GM23338 (cell line): ENCODE data around the gene CSKMT. TPM values are rescaled to one million over a fixed set of nuclear protein-coding genes. Genes with fewer than 3 reads are reported as not detected.

Source experiments
- ATAC-seq: fragments of 200-7000 bp; cut with Tn5 transposase; 3 replicates; pipeline ENCODE4 v1.9.1; 2020
- DNase-seq: peaks from one replicate; pipeline ENCODE4 v3.0.0-alpha.2; 2015; ENCODE audit warnings: low spot score
- H2AFZ ChIP-seq: fragments of 200-600 bp; sonication (generic); 2 replicates; pipeline ENCODE4 v1.8.0; 2016; ENCODE audit warnings: antibody characterized with exemption, mild to moderate bottlenecking, moderate library complexity
- H3F3A ChIP-seq: fragments of 200-600 bp; sonication (generic); replicated peaks from 2 replicates; pipeline ENCODE4 v1.8.0; 2017; ENCODE audit warnings: antibody characterized with exemption, mixed run types, low read depth
- H3K27ac ChIP-seq: fragments of 200-600 bp; sonication (generic); 2 replicates; pipeline ENCODE4 v1.6.1; 2016; ENCODE audit warnings: low read depth
- H3K27me3 ChIP-seq: fragments of 200-600 bp; sonication (generic); 2 replicates; pipeline ENCODE4 v1.8.0; 2016; ENCODE audit warnings: mild to moderate bottlenecking, mixed run types, moderate library complexity; ENCODE audit not compliant: insufficient read depth
- H3K36me3 ChIP-seq: fragments of 200-600 bp; sonication (generic); 2 replicates; pipeline ENCODE4 v1.8.0; 2016; ENCODE audit warnings: mild to moderate bottlenecking; ENCODE audit not compliant: insufficient read depth
- H3K4me1 ChIP-seq: fragments of 200-600 bp; sonication (generic); 2 replicates; pipeline ENCODE4 v1.8.0; 2016; ENCODE audit warnings: mild to moderate bottlenecking, moderate library complexity; ENCODE audit not compliant: insufficient read depth
- H3K4me2 ChIP-seq: fragments of 200-600 bp; sonication (generic); 2 replicates; pipeline ENCODE4 v1.7.1; 2017; ENCODE audit warnings: mixed run types
- H3K4me3 ChIP-seq: fragments of 200-600 bp; sonication (generic); 2 replicates; pipeline ENCODE4 v1.6.1; 2016; ENCODE audit warnings: mixed run types
- H3K79me2 ChIP-seq: fragments of 200-600 bp; sonication (generic); replicated peaks from 2 replicates; pipeline ENCODE4 v1.8.0; 2017; ENCODE audit warnings: mild to moderate bottlenecking; ENCODE audit not compliant: insufficient read depth
- H3K9me2 ChIP-seq: fragments of 200-600 bp; sonication (generic); 2 replicates; pipeline ENCODE4 v1.8.0; 2017; ENCODE audit not compliant: insufficient read depth
- H4K20me1 ChIP-seq: fragments of 200-600 bp; sonication (generic); replicated peaks from 2 replicates; pipeline ENCODE4 v1.8.0; 2017; ENCODE audit warnings: mild to moderate bottlenecking; ENCODE audit not compliant: insufficient read depth
- H3K27ac Mint-ChIP-seq: 2 replicates; pipeline ENCODE4 v1.8.0; 2020; ENCODE audit warnings: inconsistent platforms, mild to moderate bottlenecking, moderate library complexity, mixed read lengths
- H3K27me3 Mint-ChIP-seq: 3 replicates; pipeline ENCODE4 v1.8.0; 2022; ENCODE audit warnings: low read depth, mild to moderate bottlenecking, moderate library complexity, mixed read lengths, inconsistent platforms; ENCODE audit not compliant: insufficient read depth, poor library complexity
- H3K36me3 Mint-ChIP-seq: 3 replicates; pipeline ENCODE4 v1.8.0; 2021; ENCODE audit warnings: low read depth, mild to moderate bottlenecking, inconsistent platforms, moderate library complexity, mixed read lengths
- H3K4me1 Mint-ChIP-seq: 3 replicates; pipeline ENCODE4 v1.8.0; 2020; ENCODE audit warnings: mild to moderate bottlenecking, inconsistent platforms, mixed read lengths
- H3K4me3 Mint-ChIP-seq: 3 replicates; pipeline ENCODE4 v1.8.0; 2021; ENCODE audit warnings: moderate library complexity, mild to moderate bottlenecking, inconsistent platforms, mixed read lengths
- H3K9me3 Mint-ChIP-seq: 3 replicates; pipeline ENCODE4 v1.8.0; 2020; ENCODE audit warnings: moderate library complexity, mild to moderate bottlenecking, inconsistent platforms, mixed read lengths
- CREB1 ChIP-seq: fragments of 250-450 bp; sonication (Bioruptor Pico); IDR thresholded peaks from 2 replicates; pipeline ENCODE4 v1.5.0; 2020; ENCODE audit warnings: low read depth, mild to moderate bottlenecking, moderate library complexity
- CTCF ChIP-seq, 2 experiments: fragments of 200-600 bp in 1 of 2; sonication (generic) in 1 of 2; conservative IDR thresholded peaks; 2 replicates each; pipeline versions ENCODE4 v1.5.1 to v1.6.1; 2016 to 2017; ENCODE audit warnings: antibody characterized with exemption in 2 of 2, low read depth in 2 of 2, mild to moderate bottlenecking in 2 of 2, moderate library complexity in 1 of 2
- EZH2 ChIP-seq: fragments of 200-600 bp; sonication (generic); IDR thresholded peaks from one replicate; pipeline ENCODE4 v1.8.0; 2017; ENCODE audit warnings: antibody characterized with exemption, mild to moderate bottlenecking, low read depth; ENCODE audit not compliant: unreplicated experiment
- EZH2phosphoT487 ChIP-seq: fragments of 200-600 bp; sonication (generic); IDR thresholded peaks from one replicate; pipeline ENCODE4 v1.8.1; 2018; ENCODE audit warnings: antibody characterized with exemption; ENCODE audit not compliant: unreplicated experiment
- JUNB ChIP-seq: IDR thresholded peaks from one replicate; pipeline ENCODE4 v1.6.1; 2016; ENCODE audit warnings: antibody characterized with exemption; ENCODE audit not compliant: unreplicated experiment
- NANOG ChIP-seq: IDR thresholded peaks from 2 replicates; pipeline ENCODE4 v1.6.1; 2016; ENCODE audit warnings: antibody characterized with exemption, borderline replicate concordance
- POLR2AphosphoS5 ChIP-seq: IDR thresholded peaks from 2 replicates; pipeline ENCODE4 v1.6.1; 2016; ENCODE audit warnings: antibody characterized with exemption, low read depth
- REST ChIP-seq: IDR thresholded peaks from one replicate; pipeline ENCODE4 v1.6.1; 2018; ENCODE audit warnings: antibody characterized with exemption; ENCODE audit not compliant: unreplicated experiment
- STAT1 ChIP-seq: IDR thresholded peaks from one replicate; pipeline ENCODE4 v1.6.1; 2016; ENCODE audit warnings: antibody characterized with exemption; ENCODE audit not compliant: unreplicated experiment
- ZNF114 ChIP-seq: fragments of 250-450 bp; sonication (Bioruptor Pico); IDR thresholded peaks from 2 replicates; pipeline ENCODE4 v1.5.0; 2020; ENCODE audit warnings: mild to moderate bottlenecking, moderate library complexity
- ZNF331 ChIP-seq: fragments of 250-450 bp; sonication (Bioruptor Pico); IDR thresholded peaks from 2 replicates; pipeline ENCODE4 v1.5.0; 2020; ENCODE audit warnings: low read depth, mild to moderate bottlenecking, moderate library complexity
- long read RNA-seq: library from polyadenylated mRNA; unstranded; transcript quantifications from one replicate; pipeline ENCODE4 v2.0.0, GENCODE V29; 2020; ENCODE audit not compliant: unreplicated experiment
- polyA plus RNA-seq: library from polyadenylated mRNA; unstranded; fragments of >200 nt; fragmentation: Nextera tagmentation; extraction: Ambion mirVana; gene quantifications from 2 replicates; pipeline ENCODE4 v1.2.1, GENCODE V29; 2016
- total RNA-seq: library from RNA; depleted of rRNA; stranded (reverse); fragments of >200 nt; shearing (Covaris generic); gene quantifications from 2 replicates; pipeline ENCODE4 v1.2.3, GENCODE V29; 2014; rRNA removed
- TF ChIP-seq, protein P1 (sequence below): IDR thresholded peaks from 2 replicates; pipeline ENCODE4 v1.6.1; 2016; ENCODE audit warnings: antibody characterized with exemption
- TF ChIP-seq, protein P2 (sequence below): fragments of 250-450 bp; sonication (Bioruptor Pico); IDR thresholded peaks from 2 replicates; pipeline ENCODE4 v1.5.0; 2020; ENCODE audit warnings: mild to moderate bottlenecking, moderate library complexity

Gene CSKMT, protein sequence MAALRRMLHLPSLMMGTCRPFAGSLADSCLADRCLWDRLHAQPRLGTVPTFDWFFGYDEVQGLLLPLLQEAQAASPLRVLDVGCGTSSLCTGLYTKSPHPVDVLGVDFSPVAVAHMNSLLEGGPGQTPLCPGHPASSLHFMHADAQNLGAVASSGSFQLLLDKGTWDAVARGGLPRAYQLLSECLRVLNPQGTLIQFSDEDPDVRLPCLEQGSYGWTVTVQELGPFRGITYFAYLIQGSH
- 8.0 and 26.4 TPM in 2 replicates for total RNA-seq
- polyA plus RNA-seq: 25.6 and 30.0 TPM in 2 replicates
- long read RNA-seq, partial matches to known transcripts: 1 of 8 reads
- long read RNA-seq, other reads (novel, unspliced or antisense): 0 of 8 reads

DNA sequence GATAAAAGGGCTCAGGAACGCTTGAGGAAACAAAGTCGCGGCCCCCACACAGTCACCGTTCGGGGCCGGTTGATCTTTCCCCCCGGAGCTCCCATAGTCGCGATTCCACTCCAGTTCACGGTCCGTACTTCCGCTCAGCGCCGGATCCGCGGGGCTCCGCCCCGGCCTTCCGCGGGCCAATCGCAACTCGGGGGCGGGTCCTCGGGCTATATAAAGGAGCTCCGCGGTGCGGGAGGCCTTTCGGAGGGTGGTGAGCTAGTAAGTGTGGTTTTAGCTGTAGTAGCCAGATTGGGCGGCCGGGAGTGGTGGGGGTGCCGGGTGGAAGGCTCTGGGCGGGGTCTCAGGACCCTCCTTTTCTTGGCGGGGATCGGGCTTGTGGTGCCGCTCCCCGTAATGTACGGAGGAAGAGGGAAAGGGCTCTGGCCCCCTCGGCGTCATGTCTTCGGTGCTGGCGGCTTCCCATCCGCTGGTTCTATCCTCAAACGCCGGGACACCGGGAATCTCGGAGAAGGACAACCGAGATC, at the start of gene CSKMT, which contains the start of gene C11orf98:
TSS of gene CSKMT (plus strand) at position 238 of the 524 bp plus-strand sequence. CDS start 568 bp downstream, outside the sequence.
TSS of gene C11orf98 (minus strand) at position 136 of the 524 bp plus-strand sequence. CDS start at position 95, 41 bp downstream.
- peak; percentile 96 for DNase-seq
- Mint-ChIP-seq H3K4me1 (peaks cover 17% of the 10 kb centered on the region), H3K36me3 (peaks cover 56% of the 10 kb centered on the region), H3K27ac (peak within 1 kb of the TSS; percentile 98), H3K9me3 (no peaks in the 10 kb centered on the region; the same call in 2 of the 3 replicates), H3K27me3 (peaks cover 13% of the 10 kb centered on the region), H3K4me3 (peak within 1 kb of the TSS; percentile 98)
- Histone ChIP-seq H3K27ac (peak within 1 kb of the TSS; percentile 98), H3K4me3 (peak within 1 kb of the TSS; percentile 99), H2AFZ (peak within 1 kb of the TSS; percentile 93), H3K9me2 (no peaks in the 10 kb centered on the region), H4K20me1 (peaks cover 15% of the 10 kb centered on the region), H3K27me3 (no peaks in the 10 kb centered on the region), H3K4me1 (peaks cover 26% of the 10 kb centered on the region), H3K79me2 (peaks cover 51% of the 10 kb centered on the region), H3K36me3 (peaks cover 20% of the 10 kb centered on the region), H3K4me2 (peak within 1 kb of the TSS; percentile 97), H3F3A (peaks cover 65% of the 10 kb centered on the region)
- peak; percentile 84 for ATAC-seq
- TF ChIP-seq, protein P1, sequence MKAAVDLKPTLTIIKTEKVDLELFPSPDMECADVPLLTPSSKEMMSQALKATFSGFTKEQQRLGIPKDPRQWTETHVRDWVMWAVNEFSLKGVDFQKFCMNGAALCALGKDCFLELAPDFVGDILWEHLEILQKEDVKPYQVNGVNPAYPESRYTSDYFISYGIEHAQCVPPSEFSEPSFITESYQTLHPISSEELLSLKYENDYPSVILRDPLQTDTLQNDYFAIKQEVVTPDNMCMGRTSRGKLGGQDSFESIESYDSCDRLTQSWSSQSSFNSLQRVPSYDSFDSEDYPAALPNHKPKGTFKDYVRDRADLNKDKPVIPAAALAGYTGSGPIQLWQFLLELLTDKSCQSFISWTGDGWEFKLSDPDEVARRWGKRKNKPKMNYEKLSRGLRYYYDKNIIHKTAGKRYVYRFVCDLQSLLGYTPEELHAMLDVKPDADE: no peak; the same call in none of the 2 replicates
- TF ChIP-seq EZH2: no peak
- no peak for TF ChIP-seq CREB1
- TF ChIP-seq, protein P2, sequence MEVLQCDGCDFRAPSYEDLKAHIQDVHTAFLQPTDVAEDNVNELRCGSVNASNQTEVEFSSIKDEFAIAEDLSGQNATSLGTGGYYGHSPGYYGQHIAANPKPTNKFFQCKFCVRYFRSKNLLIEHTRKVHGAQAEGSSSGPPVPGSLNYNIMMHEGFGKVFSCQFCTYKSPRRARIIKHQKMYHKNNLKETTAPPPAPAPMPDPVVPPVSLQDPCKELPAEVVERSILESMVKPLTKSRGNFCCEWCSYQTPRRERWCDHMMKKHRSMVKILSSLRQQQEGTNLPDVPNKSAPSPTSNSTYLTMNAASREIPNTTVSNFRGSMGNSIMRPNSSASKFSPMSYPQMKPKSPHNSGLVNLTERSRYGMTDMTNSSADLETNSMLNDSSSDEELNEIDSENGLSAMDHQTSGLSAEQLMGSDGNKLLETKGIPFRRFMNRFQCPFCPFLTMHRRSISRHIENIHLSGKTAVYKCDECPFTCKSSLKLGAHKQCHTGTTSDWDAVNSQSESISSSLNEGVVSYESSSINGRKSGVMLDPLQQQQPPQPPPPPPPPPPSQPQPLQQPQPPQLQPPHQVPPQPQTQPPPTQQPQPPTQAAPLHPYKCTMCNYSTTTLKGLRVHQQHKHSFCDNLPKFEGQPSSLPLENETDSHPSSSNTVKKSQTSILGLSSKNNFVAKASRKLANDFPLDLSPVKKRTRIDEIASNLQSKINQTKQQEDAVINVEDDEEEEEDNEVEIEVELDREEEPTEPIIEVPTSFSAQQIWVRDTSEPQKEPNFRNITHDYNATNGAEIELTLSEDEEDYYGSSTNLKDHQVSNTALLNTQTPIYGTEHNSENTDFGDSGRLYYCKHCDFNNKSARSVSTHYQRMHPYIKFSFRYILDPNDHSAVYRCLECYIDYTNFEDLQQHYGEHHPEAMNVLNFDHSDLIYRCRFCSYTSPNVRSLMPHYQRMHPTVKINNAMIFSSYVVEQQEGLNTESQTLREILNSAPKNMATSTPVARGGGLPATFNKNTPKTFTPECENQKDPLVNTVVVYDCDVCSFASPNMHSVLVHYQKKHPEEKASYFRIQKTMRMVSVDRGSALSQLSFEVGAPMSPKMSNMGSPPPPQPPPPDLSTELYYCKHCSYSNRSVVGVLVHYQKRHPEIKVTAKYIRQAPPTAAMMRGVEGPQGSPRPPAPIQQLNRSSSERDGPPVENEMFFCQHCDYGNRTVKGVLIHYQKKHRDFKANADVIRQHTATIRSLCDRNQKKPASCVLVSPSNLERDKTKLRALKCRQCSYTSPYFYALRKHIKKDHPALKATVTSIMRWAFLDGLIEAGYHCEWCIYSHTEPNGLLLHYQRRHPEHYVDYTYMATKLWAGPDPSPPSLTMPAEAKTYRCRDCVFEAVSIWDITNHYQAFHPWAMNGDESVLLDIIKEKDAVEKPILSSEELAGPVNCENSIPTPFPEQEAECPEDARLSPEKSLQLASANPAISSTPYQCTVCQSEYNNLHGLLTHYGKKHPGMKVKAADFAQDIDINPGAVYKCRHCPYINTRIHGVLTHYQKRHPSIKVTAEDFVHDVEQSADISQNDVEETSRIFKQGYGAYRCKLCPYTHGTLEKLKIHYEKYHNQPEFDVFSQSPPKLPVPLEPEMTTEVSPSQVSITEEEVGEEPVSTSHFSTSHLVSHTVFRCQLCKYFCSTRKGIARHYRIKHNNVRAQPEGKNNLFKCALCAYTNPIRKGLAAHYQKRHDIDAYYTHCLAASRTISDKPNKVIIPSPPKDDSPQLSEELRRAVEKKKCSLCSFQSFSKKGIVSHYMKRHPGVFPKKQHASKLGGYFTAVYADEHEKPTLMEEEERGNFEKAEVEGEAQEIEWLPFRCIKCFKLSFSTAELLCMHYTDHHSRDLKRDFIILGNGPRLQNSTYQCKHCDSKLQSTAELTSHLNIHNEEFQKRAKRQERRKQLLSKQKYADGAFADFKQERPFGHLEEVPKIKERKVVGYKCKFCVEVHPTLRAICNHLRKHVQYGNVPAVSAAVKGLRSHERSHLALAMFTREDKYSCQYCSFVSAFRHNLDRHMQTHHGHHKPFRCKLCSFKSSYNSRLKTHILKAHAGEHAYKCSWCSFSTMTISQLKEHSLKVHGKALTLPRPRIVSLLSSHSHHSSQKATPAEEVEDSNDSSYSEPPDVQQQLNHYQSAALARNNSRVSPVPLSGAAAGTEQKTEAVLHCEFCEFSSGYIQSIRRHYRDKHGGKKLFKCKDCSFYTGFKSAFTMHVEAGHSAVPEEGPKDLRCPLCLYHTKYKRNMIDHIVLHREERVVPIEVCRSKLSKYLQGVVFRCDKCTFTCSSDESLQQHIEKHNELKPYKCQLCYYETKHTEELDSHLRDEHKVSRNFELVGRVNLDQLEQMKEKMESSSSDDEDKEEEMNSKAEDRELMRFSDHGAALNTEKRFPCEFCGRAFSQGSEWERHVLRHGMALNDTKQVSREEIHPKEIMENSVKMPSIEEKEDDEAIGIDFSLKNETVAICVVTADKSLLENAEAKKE (CRISPR knock-in tag): no peak
- TF ChIP-seq ZNF114 (CRISPR knock-in tag): no peak
- TF ChIP-seq ZNF331 (CRISPR knock-in tag): no peak
- TF ChIP-seq POLR2AphosphoS5: peak; percentile 100
- no peak for TF ChIP-seq NANOG
- no peak for TF ChIP-seq CTCF (conservative IDR thresholded peaks at IDR 0.05; ENCODE audit: low read depth in 2 of 2)
- TF ChIP-seq JUNB: no peak
- no peak for TF ChIP-seq EZH2phosphoT487
- TF ChIP-seq STAT1: no peak
- peak; percentile 37 for TF ChIP-seq REST
